ENCODE measurements around the gene CEP112.
"Not testable (repeated sequence)": the region's sequence is repeated elsewhere in the genome, so short reads cannot be mapped to it uniquely, and the experiment has no call there.

CEP112 gene

DNA sequence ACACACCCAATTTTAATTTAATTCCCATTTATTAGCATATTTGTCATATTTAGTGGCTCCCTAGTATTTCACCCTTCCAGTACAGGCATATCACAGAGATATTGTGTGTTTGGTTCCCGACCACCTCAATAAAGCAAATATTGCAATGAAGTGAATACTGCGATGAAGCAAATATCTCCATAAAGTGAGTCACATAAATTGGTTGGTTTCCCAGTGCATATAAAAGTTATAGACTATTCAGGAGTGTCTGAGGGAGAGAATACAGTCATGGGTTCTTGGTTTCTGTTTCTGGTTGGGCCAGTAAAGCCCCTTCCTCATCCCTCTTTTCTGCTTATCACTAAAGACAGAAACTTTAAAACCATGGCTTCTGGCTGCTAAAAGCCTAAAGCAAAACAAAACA is 335.1 kb downstream of the CEP112 start:
- H3K9me3 ChIP-seq (ENCODE audit: control insufficient read depth, insufficient read depth, low read length): no peaks in the 10 kb centered on the region
- H3K36me3 ChIP-seq (ENCODE audit: control insufficient read depth, insufficient read depth, low read length): no peaks in the 10 kb centered on the region
- H3K4me1 ChIP-seq (ENCODE audit: control insufficient read depth, insufficient read depth, low read length): peaks cover 7% of the 10 kb centered on the region; the same call in 1 of the 2 replicates
- H3K27ac ChIP-seq (ENCODE audit: low read depth, low read length): no peak overlapping the region
- H3K9ac ChIP-seq (ENCODE audit: low read depth, low read length): no peak overlapping the region
- no peak overlapping the region for H3K4me3 ChIP-seq (ENCODE audit: low read depth, low read length)
- H3K27me3 ChIP-seq (ENCODE audit: control insufficient read depth, insufficient read depth, low read length): no peaks in the 10 kb centered on the region

DNA sequence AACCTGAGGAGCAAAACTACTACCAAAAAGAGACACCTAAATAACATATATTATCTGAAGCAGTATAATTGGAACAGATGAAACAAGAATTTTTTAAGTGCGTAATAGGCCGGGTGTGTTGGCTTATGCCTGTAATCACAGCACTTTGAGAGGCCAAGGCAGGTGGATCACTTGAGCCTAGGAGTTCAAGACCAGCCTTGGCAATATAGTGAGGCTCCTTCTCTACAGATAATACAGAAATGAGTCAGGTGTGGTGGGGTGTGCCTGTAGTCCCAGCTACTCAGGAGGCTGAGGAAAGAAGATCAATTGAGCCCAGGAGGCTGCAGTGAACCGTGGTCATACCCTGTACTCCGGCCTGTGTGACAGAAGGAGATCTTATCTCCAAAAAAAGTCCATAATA is 336.3 kb downstream of the CEP112 start:
- H3K36me3 ChIP-seq (ENCODE audit: control insufficient read depth, insufficient read depth, low read length): no peaks in the 10 kb centered on the region
- peak overlapping the region; percentile 44 for H3K27ac ChIP-seq (ENCODE audit: low read depth, low read length)
- H3K4me1 ChIP-seq (ENCODE audit: control insufficient read depth, insufficient read depth, low read length): peaks cover 7% of the 10 kb centered on the region; the same call in 1 of the 2 replicates
- H3K9ac ChIP-seq (ENCODE audit: low read depth, low read length): no peak overlapping the region
- no peak overlapping the region for H3K4me3 ChIP-seq (ENCODE audit: low read depth, low read length)
- H3K9me3 ChIP-seq (ENCODE audit: control insufficient read depth, insufficient read depth, low read length): no peaks in the 10 kb centered on the region
- no peaks in the 10 kb centered on the region for H3K27me3 ChIP-seq (ENCODE audit: control insufficient read depth, insufficient read depth, low read length)

DNA sequence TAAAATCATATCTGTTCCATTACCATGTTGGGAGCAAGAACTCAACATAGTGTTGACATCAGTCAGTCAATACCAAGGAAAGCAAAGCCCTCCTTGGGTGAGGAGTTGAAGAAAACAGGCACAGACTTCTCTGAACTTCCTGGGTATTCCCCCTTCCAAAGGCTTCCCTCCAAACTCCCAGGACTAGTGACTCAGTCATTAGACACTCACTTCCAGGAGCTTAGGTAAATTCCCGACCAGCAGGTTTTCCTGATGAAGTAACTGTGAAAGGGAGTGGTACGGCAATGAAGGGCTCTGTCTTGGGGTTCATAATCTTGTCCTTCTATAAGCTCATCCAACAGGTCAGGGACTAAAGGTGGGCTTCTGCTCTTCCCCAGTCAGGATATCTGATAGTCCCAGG is 336.7 kb downstream of the CEP112 start:
- Histone ChIP-seq H3K9me3 (ENCODE audit: control insufficient read depth, insufficient read depth, low read length) (no peaks in the 10 kb centered on the region), H3K36me3 (ENCODE audit: control insufficient read depth, insufficient read depth, low read length) (no peaks in the 10 kb centered on the region), H3K4me3 (ENCODE audit: low read depth, low read length) (no peak overlapping the region), H3K4me1 (ENCODE audit: control insufficient read depth, insufficient read depth, low read length) (peaks cover 7% of the 10 kb centered on the region; the same call in 1 of the 2 replicates), H3K27ac (ENCODE audit: low read depth, low read length) (peak overlapping the region; percentile 68), H3K27me3 (ENCODE audit: control insufficient read depth, insufficient read depth, low read length) (no peaks in the 10 kb centered on the region), H3K9ac (ENCODE audit: low read depth, low read length) (no peak overlapping the region)

DNA sequence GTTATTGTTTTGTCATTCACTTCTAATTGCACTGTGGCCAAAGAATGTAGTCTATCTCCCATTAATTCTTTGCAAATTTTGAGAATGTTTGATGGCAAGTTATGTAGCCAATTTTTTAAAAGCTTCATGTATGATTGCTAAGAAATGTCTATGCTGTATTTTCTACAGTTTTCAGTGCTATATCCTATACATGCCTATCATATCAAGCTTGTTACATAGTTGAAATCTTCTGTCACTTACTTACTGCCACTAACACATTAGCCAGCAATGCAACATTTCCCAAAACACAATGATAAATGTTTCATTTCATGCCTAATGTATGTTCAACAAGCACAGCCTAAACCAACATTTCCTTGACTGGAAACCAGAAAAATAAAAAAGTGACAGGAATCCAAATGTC is 338.1 kb downstream of the CEP112 start:
- Histone ChIP-seq H3K27me3 (ENCODE audit: control insufficient read depth, insufficient read depth, low read length) (no peaks in the 10 kb centered on the region), H3K9me3 (ENCODE audit: control insufficient read depth, insufficient read depth, low read length) (no peaks in the 10 kb centered on the region), H3K9ac (ENCODE audit: low read depth, low read length) (no peak overlapping the region), H3K4me1 (ENCODE audit: control insufficient read depth, insufficient read depth, low read length) (peaks cover 7% of the 10 kb centered on the region; the same call in 1 of the 2 replicates), H3K4me3 (ENCODE audit: low read depth, low read length) (no peak overlapping the region), H3K27ac (ENCODE audit: low read depth, low read length) (no peak overlapping the region), H3K36me3 (ENCODE audit: control insufficient read depth, insufficient read depth, low read length) (no peaks in the 10 kb centered on the region)

DNA sequence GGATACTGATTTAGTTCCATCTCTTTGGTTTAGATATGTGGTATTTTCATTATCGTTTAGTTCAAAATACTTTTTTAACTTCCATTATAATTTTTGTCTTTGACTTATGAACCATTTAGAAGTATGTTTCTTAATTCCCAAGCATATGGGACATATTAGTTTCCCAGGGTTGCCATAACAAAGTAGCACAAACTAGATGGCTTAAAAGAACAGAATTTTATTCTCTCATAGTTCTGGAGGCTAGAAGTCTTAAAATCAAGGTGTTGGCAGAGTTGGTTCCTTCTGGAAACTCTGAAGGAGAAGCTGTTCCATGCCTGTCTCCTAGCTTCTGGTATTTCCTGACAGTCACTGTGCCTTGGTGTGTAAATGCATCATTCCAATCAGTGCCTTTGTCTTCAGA is 339.0 kb downstream of the CEP112 start:
- no peaks in the 10 kb centered on the region for H3K36me3 ChIP-seq (ENCODE audit: control insufficient read depth, insufficient read depth, low read length)
- no peak overlapping the region for H3K4me3 ChIP-seq (ENCODE audit: low read depth, low read length)
- no peaks in the 10 kb centered on the region for H3K27me3 ChIP-seq (ENCODE audit: control insufficient read depth, insufficient read depth, low read length)
- H3K4me1 ChIP-seq (ENCODE audit: control insufficient read depth, insufficient read depth, low read length): peaks cover 7% of the 10 kb centered on the region; the same call in 1 of the 2 replicates
- H3K9me3 ChIP-seq (ENCODE audit: control insufficient read depth, insufficient read depth, low read length): no peaks in the 10 kb centered on the region
- H3K9ac ChIP-seq (ENCODE audit: low read depth, low read length): no peak overlapping the region
- no peak overlapping the region for H3K27ac ChIP-seq (ENCODE audit: low read depth, low read length)

DNA sequence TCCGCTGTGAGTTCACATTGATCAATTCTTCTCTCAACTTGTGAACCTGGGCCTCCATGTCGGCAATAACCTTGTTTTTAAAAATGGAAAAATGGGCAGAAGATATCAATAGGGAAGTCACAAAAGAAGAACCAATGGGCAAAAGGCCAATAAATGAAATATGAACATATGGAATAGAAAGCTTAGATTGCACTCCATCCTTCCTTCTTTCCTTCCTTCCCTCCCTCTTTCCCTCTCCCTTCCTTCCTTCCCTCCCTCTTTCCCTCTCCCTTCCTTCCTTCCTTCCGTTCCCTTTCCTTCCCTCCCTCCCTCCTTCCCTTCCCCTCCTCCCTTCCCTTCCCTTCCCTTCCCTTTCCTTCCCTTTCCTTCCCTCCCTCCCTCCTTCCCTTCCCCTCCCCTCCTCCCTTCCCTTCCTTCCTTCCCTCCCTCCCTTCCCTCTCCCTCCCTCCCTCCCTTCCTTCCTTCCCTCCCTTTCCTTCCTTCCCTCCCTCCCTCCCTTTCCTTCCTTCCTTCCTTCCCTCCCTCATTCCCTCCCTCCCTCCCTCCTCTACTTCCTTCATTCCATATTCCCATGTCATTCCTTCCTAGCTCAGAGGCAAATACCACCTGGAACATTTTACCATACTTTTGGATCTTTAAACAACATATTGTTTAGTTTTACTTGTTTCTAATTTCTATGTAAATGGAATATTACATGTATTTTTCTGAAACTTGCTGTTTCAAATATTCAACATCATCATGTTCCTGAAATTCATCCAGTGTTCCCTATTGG is 339.8 kb downstream of the CEP112 start:
- H3K9me3 ChIP-seq (ENCODE audit: control insufficient read depth, insufficient read depth, low read length): no peaks in the 10 kb centered on the region
- H3K36me3 ChIP-seq (ENCODE audit: control insufficient read depth, insufficient read depth, low read length): no peaks in the 10 kb centered on the region
- H3K27me3 ChIP-seq (ENCODE audit: control insufficient read depth, insufficient read depth, low read length): no peaks in the 10 kb centered on the region
- H3K27ac ChIP-seq (ENCODE audit: low read depth, low read length): no peak overlapping the region
- H3K4me3 ChIP-seq (ENCODE audit: low read depth, low read length): no peak overlapping the region
- H3K4me1 ChIP-seq (ENCODE audit: control insufficient read depth, insufficient read depth, low read length): peaks cover 7% of the 10 kb centered on the region; the same call in 1 of the 2 replicates
- H3K9ac ChIP-seq (ENCODE audit: low read depth, low read length): no peak overlapping the region

DNA sequence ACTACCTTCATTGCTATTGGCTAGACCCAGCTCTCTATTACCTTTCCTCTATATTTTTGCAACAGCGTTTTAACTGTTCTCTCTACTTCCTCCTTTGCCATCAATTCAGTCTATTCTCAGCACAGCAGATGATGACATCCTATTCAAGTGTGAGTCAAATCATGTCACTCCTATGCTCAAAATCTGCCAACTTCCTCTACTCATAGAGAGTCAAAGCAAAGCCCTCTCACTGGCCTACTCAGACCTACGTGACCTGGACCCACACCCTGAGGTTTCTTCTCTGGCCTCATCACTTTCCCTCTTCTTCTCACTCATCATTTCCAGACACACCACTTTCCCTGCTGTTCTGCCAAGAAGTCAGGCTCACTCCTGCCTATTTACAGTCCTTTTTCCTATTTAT is 341.4 kb downstream of the CEP112 start:
- Histone ChIP-seq H3K27ac (ENCODE audit: low read depth, low read length) (no peak overlapping the region), H3K27me3 (ENCODE audit: control insufficient read depth, insufficient read depth, low read length) (no peaks in the 10 kb centered on the region), H3K4me3 (ENCODE audit: low read depth, low read length) (no peak overlapping the region), H3K4me1 (ENCODE audit: control insufficient read depth, insufficient read depth, low read length) (peaks cover 6% of the 10 kb centered on the region; the same call in 1 of the 2 replicates), H3K9ac (ENCODE audit: low read depth, low read length) (no peak overlapping the region), H3K36me3 (ENCODE audit: control insufficient read depth, insufficient read depth, low read length) (no peaks in the 10 kb centered on the region), H3K9me3 (ENCODE audit: control insufficient read depth, insufficient read depth, low read length) (no peaks in the 10 kb centered on the region)

DNA sequence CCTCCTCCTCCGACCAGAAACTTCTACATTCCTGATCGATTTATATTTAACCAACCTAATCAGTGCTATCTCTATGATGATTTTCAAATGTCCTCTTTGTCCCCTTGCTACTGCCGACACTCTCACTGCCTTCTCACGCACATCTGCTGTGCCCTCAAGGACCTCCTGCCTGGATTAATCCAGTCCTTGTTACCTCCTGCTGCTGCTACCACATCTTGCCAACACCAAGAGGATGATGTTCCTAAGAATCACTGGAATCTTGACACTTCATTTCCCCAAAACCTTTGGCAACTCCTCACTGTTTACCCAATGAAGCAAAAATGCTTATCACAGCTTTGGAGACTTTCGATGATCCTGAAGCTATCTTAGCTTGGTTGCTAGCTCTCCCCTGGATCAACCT is 343.2 kb downstream of the CEP112 start:
- no peak overlapping the region for H3K27ac ChIP-seq (ENCODE audit: low read depth, low read length)
- no peaks in the 10 kb centered on the region for H3K4me1 ChIP-seq (ENCODE audit: control insufficient read depth, insufficient read depth, low read length)
- H3K36me3 ChIP-seq (ENCODE audit: control insufficient read depth, insufficient read depth, low read length): no peaks in the 10 kb centered on the region
- H3K27me3 ChIP-seq (ENCODE audit: control insufficient read depth, insufficient read depth, low read length): no peaks in the 10 kb centered on the region
- H3K9me3 ChIP-seq (ENCODE audit: control insufficient read depth, insufficient read depth, low read length): no peaks in the 10 kb centered on the region
- no peak overlapping the region for H3K4me3 ChIP-seq (ENCODE audit: low read depth, low read length)
- H3K9ac ChIP-seq (ENCODE audit: low read depth, low read length): no peak overlapping the region

DNA sequence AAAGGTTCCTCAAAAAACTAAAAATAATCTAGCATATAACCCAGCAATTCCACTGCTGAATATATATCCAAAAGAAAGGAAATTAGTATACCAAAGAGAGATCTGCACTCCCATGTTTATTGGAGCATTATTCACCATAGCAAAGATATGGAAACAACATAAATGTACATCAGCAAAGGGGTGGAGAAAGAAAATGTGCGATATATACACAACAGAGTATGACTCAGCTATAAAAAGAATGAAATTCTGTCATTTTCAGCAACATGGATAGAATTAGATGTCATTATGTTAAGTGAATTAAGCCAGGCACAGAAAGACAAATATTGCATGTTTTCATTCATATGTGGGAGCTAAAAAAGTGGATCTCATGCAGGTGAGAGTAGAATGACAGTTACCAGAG is 350.8 kb downstream of the CEP112 start:
- Histone ChIP-seq H3K27ac (ENCODE audit: low read depth, low read length) (no peak overlapping the region), H3K4me3 (ENCODE audit: low read depth, low read length) (no peak overlapping the region), H3K4me1 (ENCODE audit: control insufficient read depth, insufficient read depth, low read length) (no peaks in the 10 kb centered on the region), H3K36me3 (ENCODE audit: control insufficient read depth, insufficient read depth, low read length) (no peaks in the 10 kb centered on the region), H3K9me3 (ENCODE audit: control insufficient read depth, insufficient read depth, low read length) (peaks cover 4% of the 10 kb centered on the region; the same call in 1 of the 2 replicates), H3K27me3 (ENCODE audit: control insufficient read depth, insufficient read depth, low read length) (no peaks in the 10 kb centered on the region), H3K9ac (ENCODE audit: low read depth, low read length) (no peak overlapping the region)

DNA sequence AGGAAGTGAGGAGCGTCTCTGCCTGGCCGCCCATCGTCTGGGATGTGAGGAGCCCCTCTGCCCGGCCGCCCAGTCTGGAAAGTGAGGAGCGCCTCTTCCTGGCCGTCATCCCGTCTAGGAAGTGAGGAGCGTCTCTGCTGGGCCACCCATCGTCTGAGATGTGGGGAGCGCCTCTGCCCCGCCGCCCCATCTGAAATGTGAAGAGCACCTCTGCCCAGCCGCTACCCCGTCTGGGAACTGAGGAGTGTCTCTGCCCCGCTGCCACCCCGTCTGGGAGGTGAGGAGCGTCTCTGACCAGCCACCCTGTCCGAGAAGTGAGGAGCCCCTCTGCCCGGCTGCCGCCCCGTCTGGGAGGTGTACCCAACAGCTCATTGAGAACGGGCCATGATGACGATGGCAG is 354.7 kb downstream of the CEP112 start:
- not testable (repeated sequence) for H3K27me3 ChIP-seq (ENCODE audit: control insufficient read depth, insufficient read depth, low read length)

DNA sequence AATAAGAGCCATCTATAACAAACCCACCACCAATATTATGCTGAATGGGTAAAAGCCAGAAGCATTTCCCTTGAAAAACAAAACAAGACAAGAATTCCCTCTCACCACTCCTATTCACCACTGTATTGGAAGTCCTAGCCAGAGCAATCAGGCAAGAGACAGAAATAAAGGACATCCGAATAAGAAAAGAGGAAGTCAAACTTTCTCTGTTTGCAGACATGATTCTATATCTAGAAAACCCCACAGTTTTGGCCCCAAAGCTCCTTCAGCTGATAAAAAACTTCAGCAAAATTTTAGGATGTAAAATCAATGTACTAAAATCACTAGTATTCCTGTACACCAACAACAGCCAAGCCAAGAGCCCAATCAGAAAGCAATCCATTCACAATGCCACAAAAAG is 358.7 kb downstream of the CEP112 start:
- H3K27ac ChIP-seq (ENCODE audit: low read depth, low read length): no peak overlapping the region
- no peaks in the 10 kb centered on the region; the same call in 1 of the 2 replicates for H3K4me1 ChIP-seq (ENCODE audit: control insufficient read depth, insufficient read depth, low read length)
- H3K4me3 ChIP-seq (ENCODE audit: low read depth, low read length): no peak overlapping the region
- no peaks in the 10 kb centered on the region for H3K36me3 ChIP-seq (ENCODE audit: control insufficient read depth, insufficient read depth, low read length)
- H3K9ac ChIP-seq (ENCODE audit: low read depth, low read length): no peak overlapping the region
- no peaks in the 10 kb centered on the region for H3K27me3 ChIP-seq (ENCODE audit: control insufficient read depth, insufficient read depth, low read length)
- H3K9me3 ChIP-seq (ENCODE audit: control insufficient read depth, insufficient read depth, low read length): peaks cover 23% of the 10 kb centered on the region; the same call in 1 of the 2 replicates

More for the DNA sequence above, 354.7 kb downstream of the CEP112 start:
- not testable (repeated sequence) for H3K36me3 ChIP-seq (ENCODE audit: control insufficient read depth, insufficient read depth, low read length); H3K27ac ChIP-seq (ENCODE audit: low read depth, low read length); H3K4me3 ChIP-seq (ENCODE audit: low read depth, low read length); H3K4me1 ChIP-seq (ENCODE audit: control insufficient read depth, insufficient read depth, low read length); H3K9ac ChIP-seq (ENCODE audit: low read depth, low read length)
- H3K9me3 ChIP-seq (ENCODE audit: control insufficient read depth, insufficient read depth, low read length): peaks cover 20% of the 10 kb centered on the region; the same call in 1 of the 2 replicates

Measured in HUES48 (cell line).